ENCODE results near the gene ZBTB20. TPM values are rescaled to one million over a fixed set of nuclear protein-coding genes. Genes with fewer than 3 reads are reported as not detected.
A peak's percentile ranks its signal among the peaks of the same experiment; 100 is the strongest.

ZBTB20 gene
- total RNA-seq, 6 experiments from 2014 or later = 8.0 to 14.1 (median 10.4) TPM

GRCh38 chr3:114363554-114364202, 783.4 kb downstream of the ZBTB20 start:
- H3K27ac Mint-ChIP-seq = peak overlapping the region; percentile 79
- no peak overlapping the region for H3K4me3 Mint-ChIP-seq
- DNase-seq = peak; percentile 91

GRCh38 chr3:114362815-114363214, 784.3 kb downstream of the ZBTB20 start:
- Mint-ChIP-seq H3K27ac (peak overlapping the region; percentile 79), H3K27me3 (ENCODE audit: insufficient read depth) (no peaks in the 10 kb centered on the region; the same call in 1 of the 2 replicates)
- DNase-seq = peak; percentile 44

More at GRCh38 chr3:114363554-114364202, 783.4 kb downstream of the ZBTB20 start:
- Mint-ChIP-seq H3K9me3 (no peaks in the 10 kb centered on the region), H3K27me3 (ENCODE audit: insufficient read depth) (no peaks in the 10 kb centered on the region; the same call in 1 of the 2 replicates), H3K36me3 (ENCODE audit: low read depth) (no peaks in the 10 kb centered on the region), H3K4me1 (ENCODE audit: low read depth) (peaks cover 41% of the 10 kb centered on the region)
- TF ChIP-seq, protein P1, sequence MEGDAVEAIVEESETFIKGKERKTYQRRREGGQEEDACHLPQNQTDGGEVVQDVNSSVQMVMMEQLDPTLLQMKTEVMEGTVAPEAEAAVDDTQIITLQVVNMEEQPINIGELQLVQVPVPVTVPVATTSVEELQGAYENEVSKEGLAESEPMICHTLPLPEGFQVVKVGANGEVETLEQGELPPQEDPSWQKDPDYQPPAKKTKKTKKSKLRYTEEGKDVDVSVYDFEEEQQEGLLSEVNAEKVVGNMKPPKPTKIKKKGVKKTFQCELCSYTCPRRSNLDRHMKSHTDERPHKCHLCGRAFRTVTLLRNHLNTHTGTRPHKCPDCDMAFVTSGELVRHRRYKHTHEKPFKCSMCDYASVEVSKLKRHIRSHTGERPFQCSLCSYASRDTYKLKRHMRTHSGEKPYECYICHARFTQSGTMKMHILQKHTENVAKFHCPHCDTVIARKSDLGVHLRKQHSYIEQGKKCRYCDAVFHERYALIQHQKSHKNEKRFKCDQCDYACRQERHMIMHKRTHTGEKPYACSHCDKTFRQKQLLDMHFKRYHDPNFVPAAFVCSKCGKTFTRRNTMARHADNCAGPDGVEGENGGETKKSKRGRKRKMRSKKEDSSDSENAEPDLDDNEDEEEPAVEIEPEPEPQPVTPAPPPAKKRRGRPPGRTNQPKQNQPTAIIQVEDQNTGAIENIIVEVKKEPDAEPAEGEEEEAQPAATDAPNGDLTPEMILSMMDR (IDR thresholded peaks at IDR 0.05) = no peak

GRCh38 chr3:114361391-114361790, 785.7 kb downstream of the ZBTB20 start:
- Mint-ChIP-seq H3K9me3 (no peaks in the 10 kb centered on the region), H3K27me3 (ENCODE audit: insufficient read depth) (no peaks in the 10 kb centered on the region; the same call in 1 of the 2 replicates), H3K27ac (no peak overlapping the region), H3K36me3 (ENCODE audit: low read depth) (no peaks in the 10 kb centered on the region), H3K4me3 (no peak overlapping the region), H3K4me1 (ENCODE audit: low read depth) (peaks cover 35% of the 10 kb centered on the region)
- DNase-seq = no peak
- TF ChIP-seq, protein P1 (IDR thresholded peaks at IDR 0.05) = no peak

More at GRCh38 chr3:114362815-114363214, 784.3 kb downstream of the ZBTB20 start:
- peaks cover 41% of the 10 kb centered on the region for H3K4me1 Mint-ChIP-seq (ENCODE audit: low read depth)
- TF ChIP-seq, protein P1 (IDR thresholded peaks at IDR 0.05) = peak; percentile 81
- no peaks in the 10 kb centered on the region for H3K9me3 Mint-ChIP-seq
- peak overlapping the region; percentile 49; the same call in 1 of the 2 replicates for H3K4me3 Mint-ChIP-seq
- no peaks in the 10 kb centered on the region for H3K36me3 Mint-ChIP-seq (ENCODE audit: low read depth)

- H3K27me3 Mint-ChIP-seq (ENCODE audit: insufficient read depth) = no peaks in the 10 kb centered on the region
- no peaks in the 10 kb centered on the region for H3K9me3 Mint-ChIP-seq
- no peak overlapping the region for H3K27ac Mint-ChIP-seq
- TF ChIP-seq, protein P1 (IDR thresholded peaks at IDR 0.05) = no peak
- no peak overlapping the region for H3K4me3 Mint-ChIP-seq
- no peaks in the 10 kb centered on the region for H3K36me3 Mint-ChIP-seq (ENCODE audit: low read depth)
- DNase-seq = no peak
- H3K4me1 Mint-ChIP-seq (ENCODE audit: low read depth) = no peaks in the 10 kb centered on the region
Measured at GRCh38 chr3:114356525-114356924, 790.6 kb downstream of the ZBTB20 start.

GRCh38 chr3:114356066-114356465, 791.0 kb downstream of the ZBTB20 start:
- no peak for DNase-seq

More at GRCh38 chr3:114356066-114356465, 791.0 kb downstream of the ZBTB20 start:
- Mint-ChIP-seq H3K4me1 (ENCODE audit: low read depth) (no peaks in the 10 kb centered on the region), H3K27ac (no peak overlapping the region), H3K4me3 (no peak overlapping the region), H3K36me3 (ENCODE audit: low read depth) (peaks cover 1% of the 10 kb centered on the region; the same call in 1 of the 2 replicates), H3K9me3 (no peaks in the 10 kb centered on the region), H3K27me3 (ENCODE audit: insufficient read depth) (no peaks in the 10 kb centered on the region)
- TF ChIP-seq, protein P1 (IDR thresholded peaks at IDR 0.05) = no peak

Measured in HFFc6 (cell line).